ENCODE measurements around the gene KRT15. TPM values are rescaled to one million over a fixed set of nuclear protein-coding genes. Genes with fewer than 3 reads are reported as not detected.

KRT15 gene
- total and polyA plus RNA-seq, 9 of the 15 experiments (the other 6 are each of a cell fraction or from before 2014, with no cell fraction given): 0.28 to 4.4 (median 0.56) TPM

DNA sequence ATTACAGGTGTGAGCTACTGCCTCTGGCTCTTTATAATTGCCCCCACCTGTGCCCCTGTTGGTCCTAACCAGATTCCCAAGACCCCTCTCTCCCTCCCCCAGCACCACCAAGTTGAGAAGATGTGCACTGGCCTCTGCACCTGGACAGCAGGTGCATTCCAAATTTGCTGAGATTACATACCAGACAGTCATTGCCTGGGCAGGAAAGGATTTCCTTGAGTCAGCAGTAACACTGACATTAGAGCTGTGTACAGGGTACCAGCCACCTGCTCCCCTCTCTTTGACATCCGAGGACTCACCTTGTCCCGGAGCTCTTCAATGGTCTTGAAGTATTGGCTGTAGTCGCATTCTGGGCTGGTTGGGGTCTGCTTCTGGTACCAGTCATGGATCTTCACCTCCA lies 659 bp downstream of the KRT15 start:
- Histone ChIP-seq H2AFZ (ENCODE audit: low read depth, low read length) (no peak overlapping the region), H3K27me3 (ENCODE audit: control insufficient read depth in 2 of 2, insufficient read depth in 2 of 2, low read length in 2 of 2) (no peaks in the 10 kb centered on the region), H3K36me3 (ENCODE audit: control insufficient read depth, insufficient read depth, low read length) (peaks cover 3% of the 10 kb centered on the region; the same call in 1 of the 3 replicates), H3K9ac (ENCODE audit: insufficient read depth in 1 of 2, low read depth in 2 of 2, low read length in 2 of 2) (no peak overlapping the region), H3K9me1 (ENCODE audit: control insufficient read depth, insufficient read depth, low read length) (no peaks in the 10 kb centered on the region), H3K4me1 (replicated peaks in 1 of 2; ENCODE audit: control insufficient read depth in 2 of 2, insufficient read depth in 2 of 2, low read length in 2 of 2) (peaks cover 39 to 51% of the 10 kb centered on the region in 2 experiments), H3K9me3 (replicated peaks; ENCODE audit: control insufficient read depth, insufficient read depth, low read depth, low read length) (no peaks in the 10 kb centered on the region), H3K4me3 (no peak overlapping the region), H3K27ac (ENCODE audit: extremely low read depth, low read depth, low read length) (no peak overlapping the region), H3K79me2 (ENCODE audit: control insufficient read depth, insufficient read depth, low read length) (no peaks in the 10 kb centered on the region), H3K4me2 (ENCODE audit: insufficient read depth, low read length) (no peak overlapping the region), H4K20me1 (replicated peaks; ENCODE audit: control insufficient read depth, insufficient read depth, low read length) (no peaks in the 10 kb centered on the region)
- no peak for ATAC-seq
- CTCF ChIA-PET (ENCODE audit: low intra/inter-chr PET ratio): no interaction called here
- TF ChIP-seq C11orf30 (IDR thresholded peaks at IDR 0.05; ENCODE audit: low read depth): peak; percentile 41; the same call in 1 of the 2 replicates
- TF ChIP-seq STAG1 (CRISPR knock-in tag; IDR thresholded peaks at IDR 0.05; ENCODE audit: borderline replicate concordance): no peak
- peak; percentile 71 for TF ChIP-seq ZNF316 (IDR thresholded peaks at IDR 0.05)
- FAIRE-seq: no peak
- no TSS peak for BruUV-seq (replicated peaks)
- in situ Hi-C loops (cut with MboI): no loop called here
- no peak for DNase-seq (ENCODE audit: extremely low read depth in 1 of 4, low spot score in 3 of 4)
- intact Hi-C loops (cut with micrococcal nuclease): no loop called here
- POLR2A ChIA-PET: interaction anchor here (1.1 to 1.9 kb wide), 2 partner anchors 10 to 171 kb away, joined by 4 to 12 read pairs; partner anchors contain the start of gene KRT19
- WGBS (ENCODE audit: insufficient coverage, low coverage, missing lambda C conversion rate): 60% methylated on average over 3 of the region's 3 CpGs

DNA sequence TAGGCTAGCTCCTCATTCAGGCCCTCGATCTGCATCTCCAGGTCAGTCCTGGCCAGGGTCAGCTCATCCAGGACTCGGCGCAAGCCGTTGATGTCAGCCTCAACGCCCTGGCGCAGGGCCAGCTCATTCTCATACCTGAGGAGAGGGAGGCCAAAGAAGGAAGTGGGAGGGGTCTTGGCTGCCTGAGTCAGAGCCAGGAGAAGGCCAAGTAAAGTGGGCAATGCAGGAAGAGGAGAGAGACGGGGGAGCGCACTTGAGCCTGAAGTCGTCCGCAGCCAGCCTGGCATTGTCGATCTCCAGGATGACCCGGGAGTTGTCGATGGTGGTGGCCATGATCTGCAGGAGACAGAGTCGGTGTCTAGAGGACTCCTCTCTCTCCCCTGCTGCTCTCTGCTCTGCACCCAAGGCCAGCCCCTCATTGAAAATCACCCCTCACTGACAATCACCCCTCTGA lies 1.8 kb downstream of the KRT15 start:
- in situ Hi-C loops (cut with MboI): no loop called here
- intact Hi-C loops (cut with micrococcal nuclease): no loop called here
- BruUV-seq (replicated peaks): no TSS peak
- H3K4me1 ChIP-seq (replicated peaks in 1 of 2; ENCODE audit: control insufficient read depth in 2 of 2, insufficient read depth in 2 of 2, low read length in 2 of 2): peaks cover 43 to 48% of the 10 kb centered on the region in 2 experiments
- WGBS (ENCODE audit: insufficient coverage, low coverage, missing lambda C conversion rate): 48% methylated on average over 12 of the region's 14 CpGs
- H3K4me2 ChIP-seq (ENCODE audit: insufficient read depth, low read length): no peak overlapping the region
- DNase-seq (ENCODE audit: extremely low read depth in 1 of 4, low spot score in 3 of 4) (no peak), FAIRE-seq (no peak), ATAC-seq (no peak)
- no peak overlapping the region for H3K27ac ChIP-seq (ENCODE audit: extremely low read depth, low read depth, low read length)
- CTCF ChIA-PET (ENCODE audit: low intra/inter-chr PET ratio): no interaction called here
- POLR2A ChIA-PET: interaction anchor here (0.6 to 1.5 kb wide), 5 partner anchors 11 to 112 kb away, joined by 3 to 7 read pairs (median 3); no protein-coding TSS in a partner anchor
- 0 out of 2 replicates have a peak, but pooled peaks have one; percentile 3 for TF ChIP-seq NFIX (CRISPR knock-in tag; IDR thresholded peaks at IDR 0.05; ENCODE audit: low read depth)
- TF ChIP-seq ZBTB1 (CRISPR knock-in tag; IDR thresholded peaks at IDR 0.05; ENCODE audit: borderline replicate concordance, low read depth): no peak
- TF ChIP-seq, protein P1, sequence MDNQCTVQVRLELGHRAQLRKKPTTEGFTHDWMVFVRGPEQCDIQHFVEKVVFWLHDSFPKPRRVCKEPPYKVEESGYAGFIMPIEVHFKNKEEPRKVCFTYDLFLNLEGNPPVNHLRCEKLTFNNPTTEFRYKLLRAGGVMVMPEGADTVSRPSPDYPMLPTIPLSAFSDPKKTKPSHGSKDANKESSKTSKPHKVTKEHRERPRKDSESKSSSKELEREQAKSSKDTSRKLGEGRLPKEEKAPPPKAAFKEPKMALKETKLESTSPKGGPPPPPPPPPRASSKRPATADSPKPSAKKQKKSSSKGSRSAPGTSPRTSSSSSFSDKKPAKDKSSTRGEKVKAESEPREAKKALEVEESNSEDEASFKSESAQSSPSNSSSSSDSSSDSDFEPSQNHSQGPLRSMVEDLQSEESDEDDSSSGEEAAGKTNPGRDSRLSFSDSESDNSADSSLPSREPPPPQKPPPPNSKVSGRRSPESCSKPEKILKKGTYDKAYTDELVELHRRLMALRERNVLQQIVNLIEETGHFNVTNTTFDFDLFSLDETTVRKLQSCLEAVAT (IDR thresholded peaks at IDR 0.05): peak in 1 of 2 experiments; percentile 91; a peak in 2 of 4 replicates
- peak; percentile 95 for TF ChIP-seq NFIC (IDR thresholded peaks at IDR 0.05)
- peak; percentile 77; the same call in 1 of the 2 replicates for TF ChIP-seq THRAP3 (IDR thresholded peaks at IDR 0.05; ENCODE audit: borderline replicate concordance)
- peak; percentile 33; the same call in 1 of the 2 replicates for TF ChIP-seq SPI1 (IDR thresholded peaks at IDR 0.05; ENCODE audit: borderline replicate concordance, low read depth, low read length)
- H3K9ac ChIP-seq (ENCODE audit: insufficient read depth in 1 of 2, low read depth in 2 of 2, low read length in 2 of 2): peak overlapping the region in 1 of 2 experiments; percentile 63; a peak in 2 of 4 replicates
- H3K9me1 ChIP-seq (ENCODE audit: control insufficient read depth, insufficient read depth, low read length): no peaks in the 10 kb centered on the region
- H4K20me1 ChIP-seq (replicated peaks; ENCODE audit: control insufficient read depth, insufficient read depth, low read length): no peaks in the 10 kb centered on the region
- H3K9me3 ChIP-seq (replicated peaks; ENCODE audit: control insufficient read depth, insufficient read depth, low read depth, low read length): no peaks in the 10 kb centered on the region
- H3K4me3 ChIP-seq: no peak overlapping the region
- H3K27me3 ChIP-seq (ENCODE audit: control insufficient read depth in 2 of 2, insufficient read depth in 2 of 2, low read length in 2 of 2): no peaks in the 10 kb centered on the region
- no peak overlapping the region for H2AFZ ChIP-seq (ENCODE audit: low read depth, low read length)
- H3K79me2 ChIP-seq (ENCODE audit: control insufficient read depth, insufficient read depth, low read length): no peaks in the 10 kb centered on the region
- H3K36me3 ChIP-seq (ENCODE audit: control insufficient read depth, insufficient read depth, low read length): no peaks in the 10 kb centered on the region
